NCI-H526 treated with DMSO at 0.1 percent for 48 hours (cell line): Measurements from ENCODE around the gene NPEPL1.
"Not testable (repeated sequence)": the region's sequence is repeated elsewhere in the genome, so short reads cannot be mapped to it uniquely, and the experiment has no call there.

ENCODE experiments used
- DNase-seq: peaks from one replicate; lab custom pipeline; 2025; lab: John Stamatoyannopoulos, UW

The NPEPL1 gene, protein sequence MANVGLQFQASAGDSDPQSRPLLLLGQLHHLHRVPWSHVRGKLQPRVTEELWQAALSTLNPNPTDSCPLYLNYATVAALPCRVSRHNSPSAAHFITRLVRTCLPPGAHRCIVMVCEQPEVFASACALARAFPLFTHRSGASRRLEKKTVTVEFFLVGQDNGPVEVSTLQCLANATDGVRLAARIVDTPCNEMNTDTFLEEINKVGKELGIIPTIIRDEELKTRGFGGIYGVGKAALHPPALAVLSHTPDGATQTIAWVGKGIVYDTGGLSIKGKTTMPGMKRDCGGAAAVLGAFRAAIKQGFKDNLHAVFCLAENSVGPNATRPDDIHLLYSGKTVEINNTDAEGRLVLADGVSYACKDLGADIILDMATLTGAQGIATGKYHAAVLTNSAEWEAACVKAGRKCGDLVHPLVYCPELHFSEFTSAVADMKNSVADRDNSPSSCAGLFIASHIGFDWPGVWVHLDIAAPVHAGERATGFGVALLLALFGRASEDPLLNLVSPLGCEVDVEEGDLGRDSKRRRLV

DNA sequence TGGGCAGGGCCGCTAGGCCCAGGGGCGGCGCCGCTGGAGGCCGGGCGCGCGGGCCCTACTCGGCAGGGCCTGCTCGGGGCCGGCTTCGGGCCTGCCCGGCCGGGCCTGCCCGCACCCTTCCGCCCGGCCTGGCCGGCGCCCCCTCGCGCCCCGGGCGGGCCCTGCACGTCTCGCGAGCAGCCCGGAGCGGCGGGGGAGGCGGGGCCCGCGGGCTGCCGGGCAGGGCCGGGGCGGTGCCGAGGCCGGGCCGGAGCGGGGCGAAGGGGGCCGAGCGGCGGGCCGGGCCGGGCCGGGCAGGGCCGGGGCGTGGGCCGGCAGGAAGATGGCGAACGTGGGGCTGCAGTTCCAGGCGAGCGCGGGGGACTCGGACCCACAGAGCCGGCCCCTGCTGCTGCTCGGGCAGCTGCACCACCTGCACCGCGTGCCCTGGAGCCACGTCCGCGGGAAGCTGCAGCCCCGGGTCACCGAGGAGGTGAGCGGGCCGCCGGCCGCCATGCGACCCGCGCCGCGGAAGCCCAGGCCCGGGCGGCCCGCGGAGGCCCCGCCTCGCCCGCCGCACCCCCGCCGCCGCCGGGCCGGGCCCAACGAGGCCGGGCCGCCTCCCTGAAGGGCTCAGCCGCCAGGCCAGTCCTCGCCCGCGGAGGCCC lies at the start of gene NPEPL1:
TSS of gene NPEPL1 (plus strand) at position 222 of the 647 bp plus-strand sequence. CDS start at position 323, 101 bp downstream.
- peak; percentile 21 for DNase-seq

DNA sequence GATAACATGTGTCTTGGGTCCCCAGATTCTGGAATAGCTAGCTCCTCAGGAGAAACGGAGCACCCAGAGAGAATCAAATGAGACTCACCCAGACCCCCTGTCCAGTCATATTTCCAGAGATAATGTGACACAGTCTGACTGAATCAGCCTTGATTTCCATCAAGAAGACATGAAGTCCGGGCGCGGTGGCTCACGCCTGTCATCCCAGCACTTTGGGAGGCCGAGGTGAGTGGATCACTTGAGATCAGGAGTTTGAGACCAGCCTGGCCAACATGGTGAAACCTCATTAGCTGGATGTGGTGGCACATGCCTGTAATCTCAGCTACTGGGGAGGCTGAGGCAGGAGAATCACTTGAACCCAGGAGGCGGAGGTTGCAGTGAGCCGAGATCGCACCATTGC lies 49.7 kb upstream of the NPEPL1 start:
- DNase-seq, result not testable (repeated sequence)

DNA sequence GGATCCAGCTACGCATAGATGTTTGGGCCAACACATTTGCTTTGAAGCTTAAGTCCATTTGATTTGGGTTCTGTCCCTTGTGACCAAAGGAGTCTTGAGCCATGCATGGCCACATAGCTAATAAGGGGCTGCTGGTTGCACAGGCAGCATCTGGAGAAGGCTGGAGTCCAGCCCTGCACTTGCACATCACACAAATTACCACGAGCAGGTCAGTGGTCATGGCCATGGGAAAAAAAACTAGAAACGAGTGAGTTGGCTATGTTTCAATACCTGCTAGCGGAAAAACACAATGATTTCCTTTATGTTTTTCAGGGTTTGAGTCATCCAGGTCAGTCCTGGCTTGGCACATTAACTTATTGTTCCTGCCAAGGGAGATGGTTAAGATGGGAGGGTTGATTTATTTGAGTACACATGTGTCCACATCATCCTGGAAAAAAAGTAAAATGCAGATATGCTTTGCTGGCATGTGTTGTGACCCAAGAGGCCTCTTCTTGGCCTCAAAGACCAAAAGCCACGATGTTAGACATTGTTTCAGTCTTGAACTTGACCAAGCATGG lies 47.1 kb upstream of the NPEPL1 start:
- no peak for DNase-seq

DNA sequence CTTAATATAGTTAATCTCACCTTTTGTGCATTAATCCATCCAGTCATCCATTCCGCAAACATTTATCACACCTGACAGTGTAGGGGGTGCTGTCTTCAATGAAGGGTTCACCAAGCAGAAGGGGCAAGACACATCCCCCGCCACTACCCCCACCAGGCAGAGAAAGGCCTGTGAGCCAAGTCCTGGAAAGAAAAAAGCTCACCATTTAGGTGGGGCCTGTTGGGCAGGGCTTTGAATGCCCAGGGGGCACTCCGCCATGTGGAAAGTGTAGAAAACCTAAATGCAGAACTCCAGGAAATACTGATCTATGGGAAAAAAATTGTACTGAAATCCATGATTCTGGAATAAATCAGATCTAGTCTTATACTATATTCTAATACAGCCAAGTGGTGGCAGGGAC lies 46.3 kb upstream of the NPEPL1 start:
- no peak for DNase-seq

DNA sequence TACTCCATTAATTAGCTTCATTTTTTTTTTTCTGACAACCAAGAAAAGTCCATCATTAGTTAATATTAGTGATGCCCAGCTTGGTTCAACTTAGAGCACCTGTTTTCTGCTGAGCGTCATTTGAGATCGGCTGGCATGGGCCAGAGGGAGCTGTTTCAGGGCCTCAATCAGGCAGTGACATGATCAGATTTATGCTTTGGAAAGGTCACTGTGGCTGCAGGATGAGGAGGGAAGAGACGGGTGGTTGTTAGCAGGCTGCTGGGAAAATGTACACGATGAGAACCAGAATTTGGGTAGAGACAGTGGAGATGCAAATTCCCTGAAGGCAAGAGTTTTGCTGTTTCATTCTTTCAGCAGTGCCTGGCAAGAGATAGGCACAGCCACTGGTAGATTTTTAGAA lies 45.9 kb upstream of the NPEPL1 start:
- no peak for DNase-seq

DNA sequence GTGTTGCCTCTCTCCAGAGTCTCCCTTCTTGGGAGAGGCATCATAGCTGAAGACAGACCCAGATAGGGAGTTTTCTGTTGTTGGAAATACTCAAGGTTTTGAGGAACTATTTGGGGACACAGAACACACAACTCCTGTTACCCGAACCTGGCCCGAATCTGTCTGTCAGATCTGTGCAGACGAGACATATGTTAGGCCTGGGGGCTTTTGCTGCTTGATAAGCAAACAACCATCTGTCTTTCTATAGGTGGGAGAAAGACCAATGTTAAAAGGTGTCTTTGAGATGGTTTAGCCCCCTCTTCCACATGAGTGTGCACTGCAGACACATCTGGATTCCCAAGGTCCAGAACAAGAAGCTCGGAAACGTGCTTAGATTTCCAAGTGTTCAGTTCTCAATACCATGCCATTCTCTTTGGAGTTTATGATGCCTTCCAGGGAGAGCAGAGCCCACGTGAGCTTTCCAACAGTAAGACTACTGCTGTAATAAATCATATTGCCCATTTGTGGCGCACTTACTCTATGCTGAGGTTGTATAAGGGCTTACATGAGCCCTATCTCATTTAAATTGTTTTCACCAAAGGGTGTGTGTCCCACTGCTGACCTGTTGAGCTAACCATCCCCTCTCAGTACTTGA lies 45.3 kb upstream of the NPEPL1 start:
- DNase-seq, result peak; percentile 15

DNA sequence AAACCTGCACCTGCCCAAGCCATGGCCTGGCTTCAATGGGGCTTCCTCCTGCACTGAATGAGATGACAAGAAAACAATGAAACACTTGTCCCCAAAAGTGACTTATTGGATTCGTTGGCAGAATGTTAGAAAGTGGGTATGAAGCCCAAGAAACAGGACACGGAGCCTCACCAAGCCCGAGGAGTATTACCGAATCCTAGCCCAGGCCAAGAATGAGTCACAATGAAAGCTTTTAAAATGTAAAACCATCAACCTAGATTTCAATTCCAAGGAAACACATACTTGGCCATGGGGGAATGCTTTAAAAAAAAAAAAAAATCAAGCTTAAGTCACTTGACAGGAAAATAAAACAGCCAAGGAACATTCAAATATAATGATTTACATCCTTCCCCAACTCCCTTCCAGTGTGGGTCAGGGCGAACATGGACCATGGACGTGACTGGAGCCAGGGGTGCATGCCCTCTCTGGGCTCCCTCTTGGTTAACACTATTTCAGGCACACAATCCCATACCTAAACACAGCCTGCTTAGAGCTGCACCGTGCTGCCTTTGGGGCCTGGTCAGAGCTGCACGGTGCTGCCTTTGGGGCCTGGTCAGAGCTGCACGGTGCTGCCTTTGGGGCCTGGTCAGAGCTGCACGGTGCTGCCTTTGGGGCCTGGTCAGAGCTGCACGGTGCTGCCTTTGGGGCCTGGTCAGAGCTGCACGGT lies 44.7 kb upstream of the NPEPL1 start:
- no peak for DNase-seq

DNA sequence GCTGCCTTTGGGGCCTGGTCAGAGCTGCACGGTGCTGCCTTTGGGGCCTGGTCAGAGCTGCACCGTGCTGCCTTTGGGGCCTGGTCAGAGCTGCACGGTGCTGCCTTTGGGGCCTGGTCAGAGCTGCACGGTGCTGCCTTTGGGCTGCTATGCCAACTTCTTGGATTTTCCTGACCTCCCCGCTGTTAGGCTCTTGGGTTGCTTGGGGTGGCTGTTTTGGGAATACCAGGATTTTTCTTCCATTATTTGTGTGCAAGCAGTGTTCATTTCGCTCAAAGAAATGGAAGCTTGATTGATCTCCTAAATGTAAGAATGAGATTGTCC lies 44.1 kb upstream of the NPEPL1 start:
- not testable (repeated sequence) for DNase-seq

DNA sequence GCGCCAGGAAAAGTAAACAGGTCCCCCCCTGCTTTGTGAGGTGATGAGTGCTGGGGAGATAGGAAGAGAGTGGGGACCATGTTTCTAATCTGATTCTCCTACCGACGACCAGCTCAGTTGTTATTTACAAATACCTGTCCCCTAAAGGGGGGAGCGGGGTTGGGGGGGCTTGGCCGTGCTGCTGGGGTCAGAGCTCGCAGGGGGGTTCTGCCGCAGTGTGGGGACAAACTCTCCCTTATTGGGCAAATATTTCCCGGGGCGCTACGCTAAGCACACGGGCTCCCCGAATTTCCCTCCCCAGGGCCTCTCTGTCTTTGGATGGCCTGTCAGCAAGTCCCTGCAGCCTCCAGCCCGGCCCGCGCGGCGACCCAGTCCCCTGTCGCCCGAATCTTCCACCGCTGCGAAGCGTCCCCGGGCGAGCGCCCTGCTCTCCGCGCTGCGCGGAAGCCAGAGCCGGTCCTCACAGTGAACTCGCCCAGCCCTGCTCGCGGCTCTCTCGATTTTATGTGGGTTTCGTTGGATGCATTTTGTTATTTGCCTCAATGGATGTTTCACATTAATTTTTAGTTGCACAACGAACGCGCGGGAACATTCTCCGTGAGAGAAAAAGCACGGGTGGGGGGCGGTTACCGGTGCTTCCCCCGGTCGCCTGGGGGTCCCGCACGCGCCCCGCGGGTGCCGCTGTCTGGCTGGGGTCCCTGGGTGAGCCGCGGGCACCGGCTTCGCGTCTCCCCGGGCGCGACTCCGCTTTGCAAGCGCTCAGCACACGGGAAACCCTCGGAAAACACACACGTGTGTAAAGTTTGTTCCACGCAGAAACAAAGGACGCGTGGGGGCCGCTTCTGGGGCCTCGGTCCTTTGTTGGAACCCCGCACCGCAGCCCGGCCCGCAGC lies 43.1 kb upstream of the NPEPL1 start:
- no peak for DNase-seq

DNA sequence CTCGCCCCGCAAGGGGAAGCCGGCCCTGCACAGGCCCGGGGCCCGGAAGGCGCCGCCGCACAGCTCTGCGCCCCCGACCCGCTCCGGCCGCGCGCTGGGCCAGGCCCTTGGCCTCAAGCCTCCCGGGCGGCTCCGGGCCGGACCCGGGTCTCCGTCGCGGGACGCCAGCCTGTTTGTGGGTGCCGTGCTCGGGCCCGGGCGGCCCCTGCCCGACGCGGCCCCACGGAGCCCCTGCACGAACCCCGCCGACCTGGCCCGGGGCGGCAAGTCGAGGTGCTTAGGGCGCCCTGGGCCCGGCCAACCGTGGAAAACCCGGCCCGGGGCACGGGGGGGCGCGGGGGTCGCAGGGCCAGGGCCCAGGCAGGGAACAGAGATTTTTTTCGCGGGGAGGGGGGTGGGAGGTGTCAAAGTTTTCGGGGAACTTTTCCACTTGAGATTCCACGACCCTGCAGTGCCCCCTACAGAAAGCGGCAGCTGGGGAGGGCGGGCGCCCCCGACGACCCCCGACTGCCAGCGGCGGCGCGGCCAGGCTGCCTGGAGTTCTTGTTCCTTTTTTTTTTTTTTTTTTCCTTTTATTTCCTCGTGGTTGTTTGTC lies 42.3 kb upstream of the NPEPL1 start:
- DNase-seq, result no peak

DNA sequence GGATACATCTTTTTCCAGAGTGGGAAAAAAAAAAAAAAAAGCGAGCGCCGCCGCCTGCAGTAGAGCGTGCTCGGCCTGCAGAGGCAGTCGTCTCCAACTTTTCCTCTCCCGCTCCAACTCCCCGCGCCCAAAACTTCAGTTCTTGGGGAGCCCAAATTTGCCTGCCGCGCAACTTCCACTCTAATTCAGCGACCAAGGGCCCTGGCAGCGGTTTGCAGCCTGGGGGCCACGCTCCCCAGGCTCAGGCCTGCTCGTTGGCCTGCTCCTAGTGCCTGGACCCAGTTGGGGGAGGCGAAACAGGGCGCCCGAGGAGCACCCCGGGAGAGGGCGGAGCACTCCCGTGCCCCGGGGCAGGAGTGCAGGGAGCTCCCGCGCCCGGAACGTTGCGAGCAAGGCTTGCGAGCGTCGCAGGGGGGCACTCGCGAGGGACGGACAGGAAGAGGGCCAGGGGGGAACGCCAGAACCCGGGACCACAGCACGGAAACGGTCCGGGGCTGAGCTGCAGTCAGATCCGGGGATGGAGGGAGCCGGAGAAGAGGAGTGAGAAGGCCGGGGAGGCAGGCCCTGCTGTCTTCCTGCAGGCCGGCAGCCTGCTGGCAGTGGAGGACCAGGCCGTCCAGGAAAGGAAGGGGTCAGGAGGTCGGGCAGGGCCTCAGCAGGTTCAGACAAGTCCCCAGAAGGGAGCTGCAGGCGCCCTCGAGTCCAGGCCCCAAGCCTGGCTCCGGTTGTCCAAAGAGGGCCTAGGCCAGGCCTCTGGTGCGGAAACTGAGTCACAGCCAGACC lies 41.6 kb upstream of the NPEPL1 start, which contains the start of gene STX16:
TSS of gene STX16 (plus strand) at position 508 of the 783 bp plus-strand sequence. CDS start 724 bp downstream, outside the sequence.
- DNase-seq, result peak; percentile 92

DNA sequence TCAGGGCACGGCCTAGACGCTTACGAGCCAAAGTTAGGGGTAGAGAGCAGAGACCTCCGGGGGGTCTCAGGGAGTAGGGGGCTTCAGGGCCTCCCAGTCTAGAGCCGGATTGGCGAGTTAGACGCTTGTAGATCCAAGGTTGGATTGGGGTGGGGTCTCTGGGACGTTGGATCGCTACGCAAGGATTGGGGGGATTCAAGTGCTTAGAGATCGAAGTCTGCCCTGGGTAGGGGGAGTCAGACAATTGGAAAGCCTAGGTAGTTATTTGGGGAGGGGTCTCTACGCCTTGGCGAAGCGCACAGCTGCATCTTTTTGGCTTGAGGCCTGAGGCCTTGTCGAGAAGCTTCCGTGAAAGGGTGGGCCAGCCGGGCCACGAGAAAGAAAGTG lies 41.0 kb upstream of the NPEPL1 start:
- no peak for DNase-seq

DNA sequence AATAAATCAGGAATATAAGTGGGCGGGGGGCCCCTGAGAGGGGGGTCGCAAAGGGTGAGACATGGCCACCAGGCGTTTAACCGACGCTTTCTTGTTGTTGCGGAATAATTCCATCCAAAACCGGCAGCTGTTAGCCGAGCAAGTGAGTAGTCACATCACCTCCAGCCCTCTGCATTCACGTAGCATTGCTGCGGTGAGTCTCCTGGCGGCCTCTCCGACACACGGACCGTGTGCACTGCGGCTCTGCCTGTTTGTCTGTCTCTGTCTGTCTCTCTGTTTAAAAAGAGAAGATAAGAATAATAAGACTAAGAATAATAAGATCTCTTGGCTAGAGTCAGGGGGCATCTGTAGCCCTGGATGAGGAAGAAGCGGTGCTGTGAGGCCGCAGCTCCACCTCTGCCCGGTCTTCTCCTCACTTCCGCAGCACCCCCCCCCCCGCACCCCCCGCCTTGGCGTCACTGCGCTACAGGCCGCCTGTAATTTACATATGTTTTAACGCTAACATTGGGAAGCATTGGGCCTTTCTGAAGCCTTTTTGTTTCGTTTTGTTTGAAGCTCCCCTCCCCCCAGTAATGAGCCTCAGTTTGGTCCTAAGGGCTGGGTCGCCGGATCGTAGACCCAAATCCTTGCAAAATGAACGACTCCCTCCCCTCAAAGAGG lies 40.5 kb upstream of the NPEPL1 start:
- DNase-seq, result peak; percentile 76

DNA sequence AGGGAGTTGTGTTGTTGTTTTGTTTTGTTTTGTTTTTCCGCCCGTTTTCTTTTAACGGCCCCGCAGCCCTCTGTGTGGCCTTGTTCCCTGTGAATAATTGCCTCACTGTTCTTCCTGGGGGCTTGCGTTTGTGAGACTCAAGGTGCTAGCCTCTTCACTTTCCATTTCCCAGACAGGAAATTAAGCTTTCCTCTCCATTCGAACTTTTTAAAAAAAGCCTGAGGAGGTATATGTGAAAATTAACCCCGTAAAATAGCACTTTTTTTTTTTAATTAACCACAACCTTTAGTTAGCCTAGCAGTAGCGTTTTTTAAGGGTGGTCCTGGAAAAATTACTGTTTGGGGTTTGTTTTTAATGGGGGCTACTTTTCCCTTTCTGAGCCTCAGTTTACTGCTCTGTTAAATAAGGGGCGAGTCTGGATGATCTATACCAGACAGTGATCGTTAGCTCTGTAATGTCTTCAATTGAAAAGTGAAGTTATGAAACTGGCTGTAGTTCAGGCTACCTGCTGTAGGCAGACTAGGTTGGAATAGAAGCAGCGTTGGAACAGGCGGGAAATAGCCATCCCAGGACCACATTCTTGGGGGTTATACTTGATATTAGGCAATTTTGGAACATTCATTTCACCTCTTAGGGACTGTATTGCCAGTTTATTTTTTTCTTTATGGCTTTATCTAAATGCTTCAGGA lies 39.9 kb upstream of the NPEPL1 start:
- DNase-seq, result peak; percentile 29

DNA sequence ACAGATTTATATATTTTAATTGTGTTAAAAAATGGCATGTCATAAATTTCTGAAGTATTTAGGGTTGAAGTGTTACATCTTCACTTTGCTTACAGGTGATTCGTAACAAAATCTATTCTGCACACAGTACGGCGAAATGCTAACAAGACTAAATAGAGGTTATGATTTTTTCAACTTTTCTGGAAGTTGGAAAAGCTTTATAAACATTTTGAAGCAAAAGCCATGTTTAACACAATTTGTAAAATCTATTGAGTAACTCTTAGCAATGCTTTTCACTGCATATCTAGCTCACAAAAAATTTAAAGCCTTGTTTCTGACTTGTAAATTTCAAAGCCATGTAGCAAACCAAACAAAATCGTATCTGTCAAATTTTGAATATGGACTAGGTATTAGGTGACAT lies 38.3 kb upstream of the NPEPL1 start:
- no peak for DNase-seq

DNA sequence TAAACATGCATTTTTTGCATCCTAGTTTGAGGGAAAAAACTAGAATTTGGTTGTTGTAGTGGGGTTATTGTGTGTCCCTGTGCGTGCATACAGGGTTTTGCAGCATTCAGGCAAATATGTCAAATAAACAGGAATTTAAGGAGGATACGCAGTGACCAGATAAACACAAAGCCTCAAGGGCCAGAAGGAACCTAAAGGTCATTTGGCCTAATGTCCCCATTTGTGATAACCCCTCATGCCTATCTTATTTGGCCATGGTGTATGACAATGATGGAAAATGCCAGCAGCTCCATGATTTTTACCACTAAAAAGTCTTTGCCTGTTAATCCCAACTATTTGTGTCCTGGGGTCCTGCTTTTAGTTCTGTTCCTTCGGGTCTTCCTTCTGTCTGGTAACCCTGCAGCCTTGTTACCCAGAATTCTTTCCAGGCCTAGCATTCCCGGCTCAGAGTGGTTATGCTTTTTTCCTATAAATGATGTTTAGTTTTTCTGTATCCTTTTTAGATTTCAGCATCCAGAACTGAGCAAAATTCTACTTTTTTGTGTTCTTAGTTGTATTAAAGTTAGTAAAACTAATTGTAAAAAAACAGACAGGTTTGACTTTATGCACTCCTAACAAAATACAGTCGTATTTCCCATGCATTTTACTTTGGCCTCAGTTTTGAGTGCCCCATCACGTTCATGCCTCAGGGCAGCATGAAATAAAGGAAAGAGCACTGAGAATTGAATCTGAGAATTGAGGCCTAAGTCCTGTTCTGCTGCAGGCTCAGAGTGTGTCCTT lies 37.1 kb upstream of the NPEPL1 start:
- DNase-seq, result no peak

DNA sequence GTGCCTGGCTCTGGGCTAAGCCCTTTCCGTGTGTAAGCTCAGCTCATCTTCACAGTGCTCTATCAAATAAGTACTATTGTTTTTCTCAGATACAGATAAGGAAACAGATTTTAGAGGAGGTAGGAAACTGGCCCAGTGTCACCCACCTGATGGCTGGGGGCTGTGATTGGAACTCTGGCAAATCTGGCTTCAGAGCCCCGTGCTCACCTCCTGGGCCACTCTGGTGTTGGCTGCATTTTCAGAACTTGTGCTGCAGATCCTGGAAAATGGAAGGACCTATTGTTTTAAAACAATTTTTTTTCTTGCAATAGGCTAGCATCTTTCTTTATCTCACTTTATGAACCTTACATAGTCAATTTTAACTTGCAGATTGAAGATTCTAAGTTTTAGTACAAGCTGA lies 35.8 kb upstream of the NPEPL1 start:
- DNase-seq, result no peak

DNA sequence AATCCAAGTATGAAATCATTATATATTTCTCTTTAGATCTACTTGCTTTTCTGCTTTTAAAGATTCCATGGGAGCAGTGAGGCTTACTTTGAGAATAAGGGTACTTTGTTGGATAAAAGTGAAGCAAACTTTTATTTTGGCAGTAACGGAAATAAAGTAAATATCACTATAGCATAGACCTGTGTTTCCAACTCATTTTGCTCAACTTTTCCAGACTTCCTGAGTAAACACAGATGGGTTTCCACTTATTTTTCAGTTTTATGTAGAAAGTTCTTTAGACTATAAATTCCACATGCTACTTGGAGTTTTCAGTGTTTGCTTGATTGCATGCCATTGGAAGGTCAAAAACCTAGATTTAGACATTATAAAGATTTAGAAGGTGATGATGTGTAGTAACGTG lies 35.3 kb upstream of the NPEPL1 start:
- no peak for DNase-seq
